ENCODE data around the gene STX10.
A peak's percentile ranks its signal among the peaks of the same experiment; 100 is the strongest.
"Not testable (repeated sequence)": the region's sequence is repeated elsewhere in the genome, so short reads cannot be mapped to it uniquely, and the experiment has no call there.

STX10 gene, protein sequence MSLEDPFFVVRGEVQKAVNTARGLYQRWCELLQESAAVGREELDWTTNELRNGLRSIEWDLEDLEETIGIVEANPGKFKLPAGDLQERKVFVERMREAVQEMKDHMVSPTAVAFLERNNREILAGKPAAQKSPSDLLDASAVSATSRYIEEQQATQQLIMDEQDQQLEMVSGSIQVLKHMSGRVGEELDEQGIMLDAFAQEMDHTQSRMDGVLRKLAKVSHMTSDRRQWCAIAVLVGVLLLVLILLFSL

DNA sequence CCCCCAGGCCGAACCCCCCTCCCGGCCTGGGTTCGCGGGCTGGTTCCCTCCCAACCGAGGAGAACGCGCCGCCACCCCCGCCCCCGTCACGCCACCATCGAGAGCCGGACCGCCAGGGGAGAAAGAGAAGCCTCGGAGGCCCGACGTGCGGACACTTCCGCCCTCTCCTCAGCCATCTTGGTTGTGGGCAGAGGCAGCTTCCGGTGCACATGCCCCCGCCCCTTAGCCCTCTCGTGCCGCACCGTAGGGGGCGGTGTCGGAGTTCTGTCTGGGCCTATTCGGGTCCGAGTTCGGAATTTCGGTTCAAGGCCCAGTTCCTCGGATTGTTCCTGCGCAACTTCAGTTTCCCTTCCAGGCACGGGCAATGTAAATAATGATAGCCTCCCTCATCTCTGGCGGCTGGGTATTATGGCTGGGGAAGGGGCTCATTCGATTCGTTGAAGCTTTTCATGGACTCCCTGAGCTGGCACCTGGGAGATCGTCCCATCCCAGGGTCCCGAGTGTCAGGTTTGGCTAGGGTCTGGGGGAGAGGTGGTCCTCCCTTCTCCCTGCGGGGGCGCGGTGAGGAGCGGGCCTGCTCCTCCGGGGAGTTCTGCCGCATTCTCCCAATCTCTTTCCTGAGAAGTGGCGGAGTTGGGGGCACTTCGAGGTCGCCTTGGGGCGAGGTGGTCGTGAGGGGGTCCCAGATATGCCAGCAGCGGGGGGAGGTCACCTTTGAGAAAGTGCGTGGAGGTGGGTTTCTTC lies at the start of gene STX10, which contains the start of gene IER2:
TSS of gene STX10 (minus strand) at position 189 of the 744 bp plus-strand sequence. CDS start 202 bp downstream, outside the sequence.
TSS of gene IER2 (plus strand) at position 225 of the 744 bp plus-strand sequence. CDS start 2,776 bp downstream, outside the sequence.
- H3K27ac ChIP-seq = peak within 1 kb of the TSS; percentile 94
- TF ChIP-seq, protein P1, sequence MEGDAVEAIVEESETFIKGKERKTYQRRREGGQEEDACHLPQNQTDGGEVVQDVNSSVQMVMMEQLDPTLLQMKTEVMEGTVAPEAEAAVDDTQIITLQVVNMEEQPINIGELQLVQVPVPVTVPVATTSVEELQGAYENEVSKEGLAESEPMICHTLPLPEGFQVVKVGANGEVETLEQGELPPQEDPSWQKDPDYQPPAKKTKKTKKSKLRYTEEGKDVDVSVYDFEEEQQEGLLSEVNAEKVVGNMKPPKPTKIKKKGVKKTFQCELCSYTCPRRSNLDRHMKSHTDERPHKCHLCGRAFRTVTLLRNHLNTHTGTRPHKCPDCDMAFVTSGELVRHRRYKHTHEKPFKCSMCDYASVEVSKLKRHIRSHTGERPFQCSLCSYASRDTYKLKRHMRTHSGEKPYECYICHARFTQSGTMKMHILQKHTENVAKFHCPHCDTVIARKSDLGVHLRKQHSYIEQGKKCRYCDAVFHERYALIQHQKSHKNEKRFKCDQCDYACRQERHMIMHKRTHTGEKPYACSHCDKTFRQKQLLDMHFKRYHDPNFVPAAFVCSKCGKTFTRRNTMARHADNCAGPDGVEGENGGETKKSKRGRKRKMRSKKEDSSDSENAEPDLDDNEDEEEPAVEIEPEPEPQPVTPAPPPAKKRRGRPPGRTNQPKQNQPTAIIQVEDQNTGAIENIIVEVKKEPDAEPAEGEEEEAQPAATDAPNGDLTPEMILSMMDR (conservative IDR thresholded peaks at IDR 0.05) = no peak; the same call in 1 of the 2 replicates
- TF ChIP-seq ZFX (IDR thresholded peaks at IDR 0.05) = no peak

DNA sequence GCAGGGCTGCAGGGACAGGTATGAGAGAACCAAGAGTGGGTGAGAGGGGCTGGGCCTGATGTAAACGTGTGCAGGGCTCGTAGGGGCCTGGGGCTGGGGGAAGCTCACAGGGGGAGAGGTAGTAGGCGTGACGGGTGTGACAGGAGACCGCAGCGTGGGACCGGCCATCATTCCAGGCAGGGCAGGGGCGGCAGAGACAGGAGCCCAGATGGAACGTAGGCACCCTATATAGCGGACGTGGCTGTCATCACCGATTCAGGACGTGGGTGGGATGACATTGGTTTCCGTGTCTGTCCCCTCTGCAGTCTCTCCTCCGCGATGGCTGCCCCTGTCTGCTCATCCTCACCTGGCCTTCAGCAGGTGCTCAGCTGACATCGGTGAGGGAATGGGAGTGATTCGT lies 48.5 kb upstream of the STX10 start:
- no peak for TF ChIP-seq ZFX (IDR thresholded peaks at IDR 0.05)
- TF ChIP-seq, protein P1 (conservative IDR thresholded peaks at IDR 0.05) = no peak
- H3K27ac ChIP-seq = no peak overlapping the region

DNA sequence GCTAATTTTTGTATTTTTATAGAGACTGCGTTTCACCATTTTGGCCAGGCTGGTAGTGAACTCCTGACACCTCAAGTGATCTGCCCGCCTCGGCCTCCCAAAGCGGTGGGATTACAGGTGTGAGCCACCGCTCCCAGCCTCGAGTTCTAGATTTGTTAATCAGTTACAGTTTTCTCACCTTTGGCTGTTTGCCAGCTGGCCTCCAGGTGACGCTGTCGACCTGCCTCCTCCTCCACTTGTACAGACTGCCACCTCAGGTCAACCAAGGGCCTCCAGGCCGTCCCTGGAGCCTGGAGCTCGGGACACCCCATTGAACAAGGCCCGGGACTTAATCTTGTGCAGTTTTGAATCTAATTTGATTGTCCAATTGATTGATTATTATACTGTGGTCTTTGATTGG lies 45.5 kb upstream of the STX10 start:
- H3K27ac ChIP-seq = no peak overlapping the region
- TF ChIP-seq, protein P1 (conservative IDR thresholded peaks at IDR 0.05) = no peak
- TF ChIP-seq ZFX (IDR thresholded peaks at IDR 0.05) = no peak

DNA sequence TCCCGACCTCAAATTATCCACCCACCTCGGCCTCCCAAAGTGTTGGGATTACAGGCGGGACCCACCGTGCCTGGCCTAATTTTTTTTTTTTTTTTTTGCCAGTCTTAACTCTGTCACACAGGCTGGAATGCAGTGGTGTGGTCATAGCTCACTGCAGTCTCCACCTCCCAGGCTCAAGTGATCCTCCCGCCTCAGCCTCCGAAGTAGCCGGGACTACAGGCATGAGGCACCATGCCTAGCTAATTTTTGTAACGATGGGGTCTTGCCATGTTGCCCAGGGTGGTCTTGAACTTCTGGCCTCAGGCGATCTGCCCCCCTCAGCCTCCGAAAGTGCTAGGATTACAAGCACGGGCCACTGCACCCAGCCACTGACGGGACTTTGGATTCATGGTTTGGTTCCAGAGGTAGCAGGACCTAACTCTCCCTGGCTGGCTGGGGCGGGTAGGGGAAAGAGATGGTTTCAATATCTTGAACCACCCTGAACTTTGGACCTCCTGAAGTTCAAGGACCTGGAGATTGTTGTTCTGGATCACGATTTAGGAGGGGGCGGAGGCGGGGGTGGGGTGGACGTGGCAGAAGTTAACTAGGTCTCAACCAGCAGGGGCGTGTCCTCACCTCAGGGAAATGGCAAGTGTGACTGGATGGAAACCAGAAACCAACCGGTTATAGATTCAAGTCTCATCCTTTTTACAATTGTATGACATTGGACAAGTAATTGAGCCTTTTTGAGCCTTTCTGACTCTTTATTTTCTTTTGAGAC lies 40.8 kb upstream of the STX10 start:
- no peak overlapping the region for H3K27ac ChIP-seq

DNA sequence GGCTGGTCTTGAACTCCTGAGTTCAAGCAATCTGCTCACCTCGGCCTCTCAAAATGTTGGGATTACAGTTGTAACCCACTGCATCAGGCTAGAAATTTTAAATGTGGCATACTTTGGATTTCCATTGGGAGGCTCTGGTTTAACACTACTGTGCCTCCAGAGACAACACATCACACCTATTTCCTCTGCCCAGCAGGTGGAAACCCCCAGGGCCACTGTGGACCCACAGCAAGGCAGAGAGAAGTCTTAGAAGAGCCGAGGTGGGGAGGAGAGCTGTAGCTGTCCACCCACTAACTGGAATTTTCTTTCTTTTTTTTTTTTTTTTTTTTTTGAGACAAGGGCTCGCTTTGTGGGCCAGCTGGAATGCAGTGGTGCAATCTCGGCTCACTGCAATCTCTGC lies 39.4 kb upstream of the STX10 start:
- no peak overlapping the region for H3K27ac ChIP-seq
- TF ChIP-seq, protein P1 (conservative IDR thresholded peaks at IDR 0.05) = no peak
- TF ChIP-seq ZFX (IDR thresholded peaks at IDR 0.05) = no peak

More for the DNA sequence above, 40.8 kb upstream of the STX10 start:
- TF ChIP-seq ZFX (IDR thresholded peaks at IDR 0.05) = no peak
- TF ChIP-seq, protein P1 (conservative IDR thresholded peaks at IDR 0.05) = no peak

DNA sequence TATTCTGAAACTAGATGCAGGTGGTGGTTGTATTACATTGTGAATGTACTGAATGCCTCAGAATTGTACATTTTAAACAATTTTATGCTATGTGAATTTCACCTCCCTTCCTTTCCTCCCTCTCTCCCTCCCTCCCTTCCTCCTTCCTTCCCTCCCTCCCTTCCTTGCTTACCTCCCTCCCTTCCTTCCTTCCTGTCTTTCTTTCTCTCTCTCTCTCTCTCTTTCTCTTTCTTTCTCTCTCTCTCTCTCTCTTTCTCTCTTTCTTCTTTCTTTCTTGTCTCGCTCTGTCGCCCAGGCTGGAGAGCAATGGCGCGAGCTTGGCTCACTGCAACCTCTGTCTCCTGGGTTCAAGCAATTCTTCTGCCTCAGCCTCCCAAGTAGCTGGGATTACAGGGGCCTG lies 37.2 kb upstream of the STX10 start:
- H3K27ac ChIP-seq = no peak overlapping the region
- TF ChIP-seq ZFX (IDR thresholded peaks at IDR 0.05) = no peak
- TF ChIP-seq, protein P1 (conservative IDR thresholded peaks at IDR 0.05) = no peak

DNA sequence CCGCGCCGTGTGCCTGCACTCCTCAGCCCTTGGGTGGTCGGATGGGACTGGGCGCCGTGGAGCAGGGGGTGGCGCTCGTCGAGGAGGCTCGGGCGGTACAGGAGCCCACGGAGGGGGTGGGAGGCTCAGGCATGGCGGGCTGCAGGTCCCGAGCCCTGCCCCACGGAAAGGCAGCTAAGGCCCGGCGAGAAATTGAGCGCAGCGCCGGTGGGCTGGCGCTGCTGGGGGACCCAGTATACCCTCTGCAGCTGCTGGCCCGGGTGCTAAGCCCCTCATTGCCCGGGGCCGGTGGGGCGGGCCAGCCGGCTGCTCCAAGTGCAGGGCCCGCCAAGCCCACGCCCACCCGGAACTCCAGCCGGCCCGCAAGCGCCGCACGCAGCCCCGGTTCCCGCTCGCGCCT lies 36.5 kb upstream of the STX10 start:
- H3K27ac ChIP-seq = not testable (repeated sequence)

DNA sequence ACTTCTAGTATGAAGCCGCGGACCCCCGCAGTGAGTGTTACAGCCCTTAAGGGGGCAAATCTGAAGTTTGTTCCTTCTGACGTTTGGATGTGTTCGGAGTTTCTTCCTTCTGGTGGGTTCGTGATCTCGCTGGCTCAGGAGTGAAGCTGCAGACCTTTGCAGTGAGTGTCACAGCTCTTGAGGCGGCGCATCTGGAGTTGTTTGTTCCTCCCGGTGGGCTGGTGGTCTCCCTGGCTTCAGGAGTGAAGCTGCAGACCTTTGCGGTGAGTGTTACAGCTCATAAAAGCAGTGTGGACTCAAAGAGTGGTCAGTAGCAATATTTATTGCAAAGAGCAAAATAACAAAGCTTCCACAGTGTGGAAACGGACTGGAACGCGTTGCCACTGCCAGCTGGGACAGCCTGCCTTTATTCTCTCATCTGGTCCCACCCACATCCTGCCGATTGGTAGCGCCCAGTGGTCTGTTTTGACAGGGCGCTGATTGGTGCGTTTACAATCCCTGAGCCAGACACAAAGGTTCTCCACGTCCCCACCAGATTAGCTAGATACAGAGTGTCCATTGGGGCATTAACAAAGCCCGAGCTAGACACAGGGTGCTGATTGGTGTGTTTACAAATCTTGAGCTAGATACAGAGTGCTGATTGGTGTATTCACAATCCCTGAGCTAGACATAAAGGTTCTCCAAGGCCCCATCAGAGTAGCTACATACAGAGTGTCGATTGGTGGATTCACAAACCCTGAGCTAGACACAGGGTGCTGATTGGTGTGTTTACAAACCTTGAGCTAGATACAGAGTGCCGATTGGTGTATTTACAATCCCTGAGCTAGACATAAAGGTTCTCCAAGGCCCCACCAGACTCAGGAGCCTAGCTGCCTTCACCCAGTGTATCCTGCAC lies 35.8 kb upstream of the STX10 start:
- H3K27ac ChIP-seq = not testable (repeated sequence)

DNA sequence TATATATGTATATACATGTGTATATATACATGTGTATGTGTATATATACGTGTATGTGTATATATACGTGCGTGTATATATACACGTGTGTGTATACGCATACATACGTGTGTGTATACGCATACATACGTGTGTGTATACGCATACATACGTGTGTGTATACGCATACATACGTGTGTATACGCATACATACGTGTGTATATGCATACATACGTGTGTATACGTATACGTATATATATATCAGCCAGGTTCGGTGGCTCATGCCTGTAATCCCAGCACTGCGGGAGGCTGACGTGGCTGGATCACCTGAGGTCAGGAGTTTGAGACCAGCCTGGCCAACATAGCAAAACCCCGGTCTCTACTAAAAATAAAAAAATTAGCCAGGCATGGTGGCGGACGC lies 34.8 kb upstream of the STX10 start:
- H3K27ac ChIP-seq = not testable (repeated sequence)

Data from C4-2B (cell line).